ENCODE results near the gene FAM185A. TPM values are rescaled to one million over a fixed set of nuclear protein-coding genes. Genes with fewer than 3 reads are reported as not detected.

Gene FAM185A
- total and polyA plus RNA-seq, 2 of the 13 experiments (the other 11 are each of a cell fraction or from before 2014, with no cell fraction given) = 5.0 to 11.6 TPM

GRCh38 chr7:102811942-102812678 is 63.3 kb downstream of the FAM185A start (continued):
- TF ChIP-seq, protein P1, sequence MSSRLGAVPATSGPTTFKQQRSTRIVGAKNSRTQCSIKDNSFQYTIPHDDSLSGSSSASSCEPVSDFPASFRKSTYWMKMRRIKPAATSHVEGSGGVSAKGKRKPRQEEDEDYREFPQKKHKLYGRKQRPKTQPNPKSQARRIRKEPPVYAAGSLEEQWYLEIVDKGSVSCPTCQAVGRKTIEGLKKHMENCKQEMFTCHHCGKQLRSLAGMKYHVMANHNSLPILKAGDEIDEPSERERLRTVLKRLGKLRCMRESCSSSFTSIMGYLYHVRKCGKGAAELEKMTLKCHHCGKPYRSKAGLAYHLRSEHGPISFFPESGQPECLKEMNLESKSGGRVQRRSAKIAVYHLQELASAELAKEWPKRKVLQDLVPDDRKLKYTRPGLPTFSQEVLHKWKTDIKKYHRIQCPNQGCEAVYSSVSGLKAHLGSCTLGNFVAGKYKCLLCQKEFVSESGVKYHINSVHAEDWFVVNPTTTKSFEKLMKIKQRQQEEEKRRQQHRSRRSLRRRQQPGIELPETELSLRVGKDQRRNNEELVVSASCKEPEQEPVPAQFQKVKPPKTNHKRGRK (CRISPR knock-in tag; IDR thresholded peaks at IDR 0.05) = no peak
- TF ChIP-seq NFIC (IDR thresholded peaks at IDR 0.05; ENCODE audit: low read length) (0 out of 2 replicates have a peak, but pooled peaks have one; percentile 18), FOXA1 (IDR thresholded peaks at IDR 0.05) (no peak), FOXA1 (CRISPR knock-in tag; IDR thresholded peaks at IDR 0.05) (peak; percentile 73), ZSCAN12 (CRISPR knock-in tag; IDR thresholded peaks at IDR 0.05) (no peak), TGIF2 (CRISPR knock-in tag; IDR thresholded peaks at IDR 0.05) (no peak), ELF1 (CRISPR knock-in tag; IDR thresholded peaks at IDR 0.05) (no peak), MED13 (CRISPR knock-in tag; IDR thresholded peaks at IDR 0.05) (no peak), RXRB (CRISPR knock-in tag; IDR thresholded peaks at IDR 0.05; ENCODE audit: borderline replicate concordance) (0 out of 2 replicates have a peak, but pooled peaks have one; percentile 30), ZFP41 (CRISPR knock-in tag; IDR thresholded peaks at IDR 0.05; ENCODE audit: borderline replicate concordance) (no peak), HCFC1 (IDR thresholded peaks at IDR 0.05; ENCODE audit: low read depth, low read length) (no peak), SAP130 (CRISPR knock-in tag; IDR thresholded peaks at IDR 0.05; ENCODE audit: low read depth) (peak; percentile 26; the same call in 1 of the 2 replicates), SOX13 (IDR thresholded peaks at IDR 0.05) (no peak), SOX13 (CRISPR knock-in tag; conservative IDR thresholded peaks at IDR 0.05 in 1 of 2, IDR thresholded peaks at IDR 0.05 in 1 of 2) (peak in 1 of 2 experiments; percentile 61; a peak in 2 of 4 replicates), NR2F2 (IDR thresholded peaks at IDR 0.05; ENCODE audit: borderline replicate concordance, low read depth) (0 out of 2 replicates have a peak, but pooled peaks have one; percentile 20), NFRKB (IDR thresholded peaks at IDR 0.05) (no peak), RARA (CRISPR knock-in tag; IDR thresholded peaks at IDR 0.05) (peak; percentile 68), MAFF (IDR thresholded peaks at IDR 0.05; ENCODE audit: low read depth, low read length) (peak; percentile 99), BCL6 (CRISPR knock-in tag; IDR thresholded peaks at IDR 0.05) (peak; percentile 80), ZNF724P (CRISPR knock-in tag; IDR thresholded peaks at IDR 0.05; ENCODE audit: borderline replicate concordance) (no peak), LCORL (IDR thresholded peaks at IDR 0.05) (no peak), LCORL (CRISPR knock-in tag; IDR thresholded peaks at IDR 0.05) (no peak)
- TF ChIP-seq, protein P2, sequence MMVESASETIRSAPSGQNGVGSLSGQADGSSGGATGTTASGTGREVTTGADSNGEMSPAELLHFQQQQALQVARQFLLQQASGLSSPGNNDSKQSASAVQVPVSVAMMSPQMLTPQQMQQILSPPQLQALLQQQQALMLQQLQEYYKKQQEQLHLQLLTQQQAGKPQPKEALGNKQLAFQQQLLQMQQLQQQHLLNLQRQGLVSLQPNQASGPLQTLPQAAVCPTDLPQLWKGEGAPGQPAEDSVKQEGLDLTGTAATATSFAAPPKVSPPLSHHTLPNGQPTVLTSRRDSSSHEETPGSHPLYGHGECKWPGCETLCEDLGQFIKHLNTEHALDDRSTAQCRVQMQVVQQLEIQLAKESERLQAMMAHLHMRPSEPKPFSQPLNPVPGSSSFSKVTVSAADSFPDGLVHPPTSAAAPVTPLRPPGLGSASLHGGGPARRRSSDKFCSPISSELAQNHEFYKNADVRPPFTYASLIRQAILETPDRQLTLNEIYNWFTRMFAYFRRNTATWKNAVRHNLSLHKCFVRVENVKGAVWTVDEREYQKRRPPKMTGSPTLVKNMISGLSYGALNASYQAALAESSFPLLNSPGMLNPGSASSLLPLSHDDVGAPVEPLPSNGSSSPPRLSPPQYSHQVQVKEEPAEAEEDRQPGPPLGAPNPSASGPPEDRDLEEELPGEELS (CRISPR knock-in tag; IDR thresholded peaks at IDR 0.05) = peak; percentile 41; the same call in 1 of the 2 replicates
- TF ChIP-seq, protein P3, sequence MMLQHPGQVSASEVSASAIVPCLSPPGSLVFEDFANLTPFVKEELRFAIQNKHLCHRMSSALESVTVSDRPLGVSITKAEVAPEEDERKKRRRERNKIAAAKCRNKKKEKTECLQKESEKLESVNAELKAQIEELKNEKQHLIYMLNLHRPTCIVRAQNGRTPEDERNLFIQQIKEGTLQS (CRISPR knock-in tag; IDR thresholded peaks at IDR 0.05) = no peak
- TF ChIP-seq, protein P4, sequence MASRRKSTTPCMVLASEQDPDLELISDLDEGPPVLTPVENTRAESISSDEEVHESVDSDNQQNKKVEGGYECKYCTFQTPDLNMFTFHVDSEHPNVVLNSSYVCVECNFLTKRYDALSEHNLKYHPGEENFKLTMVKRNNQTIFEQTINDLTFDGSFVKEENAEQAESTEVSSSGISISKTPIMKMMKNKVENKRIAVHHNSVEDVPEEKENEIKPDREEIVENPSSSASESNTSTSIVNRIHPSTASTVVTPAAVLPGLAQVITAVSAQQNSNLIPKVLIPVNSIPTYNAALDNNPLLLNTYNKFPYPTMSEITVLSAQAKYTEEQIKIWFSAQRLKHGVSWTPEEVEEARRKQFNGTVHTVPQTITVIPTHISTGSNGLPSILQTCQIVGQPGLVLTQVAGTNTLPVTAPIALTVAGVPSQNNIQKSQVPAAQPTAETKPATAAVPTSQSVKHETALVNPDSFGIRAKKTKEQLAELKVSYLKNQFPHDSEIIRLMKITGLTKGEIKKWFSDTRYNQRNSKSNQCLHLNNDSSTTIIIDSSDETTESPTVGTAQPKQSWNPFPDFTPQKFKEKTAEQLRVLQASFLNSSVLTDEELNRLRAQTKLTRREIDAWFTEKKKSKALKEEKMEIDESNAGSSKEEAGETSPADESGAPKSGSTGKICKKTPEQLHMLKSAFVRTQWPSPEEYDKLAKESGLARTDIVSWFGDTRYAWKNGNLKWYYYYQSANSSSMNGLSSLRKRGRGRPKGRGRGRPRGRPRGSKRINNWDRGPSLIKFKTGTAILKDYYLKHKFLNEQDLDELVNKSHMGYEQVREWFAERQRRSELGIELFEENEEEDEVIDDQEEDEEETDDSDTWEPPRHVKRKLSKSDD (CRISPR knock-in tag; IDR thresholded peaks at IDR 0.05; ENCODE audit: low read depth) = no peak
- TF ChIP-seq, protein P5, sequence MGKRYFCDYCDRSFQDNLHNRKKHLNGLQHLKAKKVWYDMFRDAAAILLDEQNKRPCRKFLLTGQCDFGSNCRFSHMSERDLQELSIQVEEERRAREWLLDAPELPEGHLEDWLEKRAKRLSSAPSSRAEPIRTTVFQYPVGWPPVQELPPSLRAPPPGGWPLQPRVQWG (CRISPR knock-in tag; IDR thresholded peaks at IDR 0.05; ENCODE audit: borderline replicate concordance, low read depth) = no peak

All from HepG2 (cell line).